Kidney (tissue), 14 donors: ENCODE results near the gene CLP1. TPM values are rescaled to one million over a fixed set of nuclear protein-coding genes. Genes with fewer than 3 reads are reported as not detected.
"Not testable (repeated sequence)": the region's sequence is repeated elsewhere in the genome, so short reads cannot be mapped to it uniquely, and the experiment has no call there.

Experiments used
- DNase-seq, 5 donors: peaks; one replicate each; pipeline ENCODE4 v3.0.0-alpha.2; 2013 to 2020
- FAIRE-seq: peaks from 2 replicates; lab custom pipeline; 2012; peaks lifted over from hg19 to GRCh38; lab: Jason Lieb, UNC
- H3K27ac ChIP-seq, 2 donors: one replicate each; pipeline ENCODE4 v1.7.0; 2013; ENCODE audit warnings: low read depth in 2 of 2, low read length in 2 of 2, inconsistent platforms in 1 of 2
- H3K27me3 ChIP-seq: one replicate; pipeline ENCODE4 v1.7.1; 2013; ENCODE audit warnings: low read length, inconsistent platforms; ENCODE audit not compliant: control insufficient read depth, insufficient read depth
- H3K36me3 ChIP-seq, 3 donors: one replicate each; pipeline versions ENCODE4 v1.7.0 to v1.7.1; 2013; ENCODE audit warnings: low read length in 3 of 3, control low read depth in 1 of 3, inconsistent platforms in 1 of 3; ENCODE audit not compliant: insufficient read depth in 3 of 3, control insufficient read depth in 2 of 3
- H3K4me1 ChIP-seq, 3 donors: one replicate each; pipeline versions ENCODE4 v1.7.0 to v1.7.1; 2013; ENCODE audit warnings: low read length in 3 of 3, inconsistent platforms in 1 of 3, low read depth in 1 of 3; ENCODE audit not compliant: control insufficient read depth in 2 of 3, insufficient read depth in 2 of 3
- H3K4me3 ChIP-seq, 3 donors: one replicate each; pipeline versions ENCODE4 v1.7.0 to v1.8.1; 2013; ENCODE audit warnings: low read length in 3 of 3, control low read depth in 1 of 3, inconsistent platforms in 1 of 3
- H3K9ac ChIP-seq, 3 donors: one replicate each; pipeline versions ENCODE4 v1.7.0 to v1.7.1; 2013; ENCODE audit warnings: low read length in 3 of 3, control low read depth in 1 of 3, inconsistent platforms in 1 of 3
- H3K9me3 ChIP-seq, 3 donors: one replicate each; pipeline versions ENCODE4 v1.7.0 to v1.7.1; 2013; ENCODE audit warnings: low read length in 3 of 3, control low read depth in 1 of 3, inconsistent platforms in 1 of 3; ENCODE audit not compliant: control insufficient read depth in 2 of 3, insufficient read depth in 1 of 3
- CTCF ChIP-seq: IDR thresholded peaks from 3 replicates; pipeline ENCODE4 v1.5.1; 2012; ENCODE audit warnings: mild to moderate bottlenecking, moderate library complexity, borderline replicate concordance; ENCODE audit not compliant: insufficient read depth; ENCODE audit errors: extremely low read depth
- intact Hi-C: fragments of 100-400 bp; cut with DNase I; formaldehyde crosslinking; loops from one replicate; pipeline ENCODE4 v1.11.1; 2022
- polyA plus RNA-seq: library from polyadenylated mRNA; stranded (reverse); fragments of 350-450 nt; fragmentation: Illumina TruSeq; extraction: RNeasy Lipid Tissue Mini Kit (QIAGEN cat#74804); gene quantifications from one replicate; pipeline ENCODE4 v1.2.3, GENCODE V29; 2014; ENCODE audit warnings: low read depth, low replicate concordance; ENCODE audit not compliant: insufficient read depth
- total RNA-seq: library from RNA; stranded (reverse); fragmentation: NEBNext Ultra II Directional; extraction: Animal tissue kit (Norgen Biotek cat#: 25700); gene quantifications from one replicate; pipeline ENCODE4 v1.2.1, GENCODE V29; 2021
- donor health status: control.
- donor health status: control.
- donor health status: control.
- donor health status: control.
- donor health status: control.
- donor health status: DM: yes; HTN: yes; CAD: no.
- donor health status: Normal renal cell carcinoma (clear cell type).

The CLP1 gene
- total and polyA plus RNA-seq, 2 donors from 2014 or later, result 8.5 to 12.2 TPM

GRCh38 chr11:57681168-57681567 lies 23.6 kb downstream of the CLP1 start:
- Histone ChIP-seq H3K4me1 (peaks cover 0 to 4% (median 0%) of the 10 kb centered on the region in 3 donors), H3K36me3 (peaks cover 2 to 25% (median 23%) of the 10 kb centered on the region in 3 donors), H3K9ac (no peak overlapping the region), H3K4me3 (no peak overlapping the region), H3K9me3 (no peaks in the 10 kb centered on the region), H3K27ac (no peak overlapping the region), H3K27me3 (no peaks in the 10 kb centered on the region)
- DNase-seq (no peak), FAIRE-seq (no peak)
- TF ChIP-seq CTCF, result no peak
- intact Hi-C loops, result no loop called here

GRCh38 chr11:57690474-57690873 lies 32.9 kb downstream of the CLP1 start:
- H3K9me3 ChIP-seq, DNase-seq, FAIRE-seq, H3K4me1 ChIP-seq, H3K9ac ChIP-seq, H3K27me3 ChIP-seq, H3K27ac ChIP-seq, intact Hi-C loops, H3K4me3 ChIP-seq: not testable (repeated sequence)
- H3K36me3 ChIP-seq, result peaks cover 12 to 51% (median 35%) of the 10 kb centered on the region in 3 donors

GRCh38 chr11:57698843-57699365 lies 41.3 kb downstream of the CLP1 start:
- no peak overlapping the region for H3K9ac ChIP-seq
- no peaks in the 10 kb centered on the region for H3K4me1 ChIP-seq
- no peaks in the 10 kb centered on the region for H3K27me3 ChIP-seq
- TF ChIP-seq CTCF, result no peak
- no peak overlapping the region for H3K27ac ChIP-seq
- H3K36me3 ChIP-seq, result peaks cover 7 to 60% (median 35%) of the 10 kb centered on the region in 3 donors
- DNase-seq (no peak), FAIRE-seq (no peak)
- H3K9me3 ChIP-seq, result no peaks in the 10 kb centered on the region
- H3K4me3 ChIP-seq, result no peak overlapping the region
- intact Hi-C loops, result no loop called here

GRCh38 chr11:57699813-57700212 lies 42.3 kb downstream of the CLP1 start:
- H3K4me3 ChIP-seq, result no peak overlapping the region
- TF ChIP-seq CTCF, result no peak
- H3K27me3 ChIP-seq, result no peaks in the 10 kb centered on the region
- DNase-seq, result no peak
- no peak for FAIRE-seq
- no peaks in the 10 kb centered on the region for H3K4me1 ChIP-seq
- H3K9me3 ChIP-seq, result no peaks in the 10 kb centered on the region
- no peak overlapping the region for H3K27ac ChIP-seq
- intact Hi-C loops, result no loop called here
- H3K36me3 ChIP-seq, result peaks cover 5 to 59% (median 38%) of the 10 kb centered on the region in 3 donors
- H3K9ac ChIP-seq, result no peak overlapping the region
